GM19468 (cell line): Measurements from ENCODE around the gene TACC2.

Experiments used
- ATAC-seq: cut with Tn5 transposase; IDR thresholded peaks from one replicate; pipeline ENCODE4 v1.9.1; 2021; ENCODE audit warnings: mild to moderate bottlenecking, moderate library complexity, moderate number of reproducible peaks; ENCODE audit not compliant: unreplicated experiment; ENCODE audit errors: extremely low read depth

TACC2 gene

DNA sequence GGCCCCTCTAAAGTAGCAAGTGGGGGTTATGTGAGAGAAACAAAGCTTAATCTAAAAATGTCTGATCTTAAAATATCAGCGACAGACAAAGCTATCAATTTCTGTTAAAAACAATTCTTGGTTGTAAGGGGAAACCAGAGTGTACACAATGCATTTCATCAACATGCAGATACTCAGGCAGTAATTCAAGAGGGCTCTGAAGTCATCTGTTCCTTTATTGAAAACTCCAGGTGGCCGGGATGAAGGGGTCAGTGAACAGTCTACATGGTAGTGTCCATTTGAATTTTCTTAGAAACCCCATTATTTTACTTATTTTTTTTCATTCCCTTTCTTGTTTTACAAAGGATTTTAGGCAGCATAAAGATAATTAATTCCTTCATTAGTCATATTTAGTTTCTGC lies 245.5 kb downstream of the TACC2 start:
- ATAC-seq, result no peak

- no peak for ATAC-seq
Observed at GRCh38 chr10:122236690-122237306, 247.8 kb downstream of the TACC2 start.

GRCh38 chr10:122237331-122237990 lies 248.5 kb downstream of the TACC2 start:
- ATAC-seq, result no peak

GRCh38 chr10:122239578-122240257 lies 250.8 kb downstream of the TACC2 start:
- ATAC-seq, result no peak

GRCh38 chr10:122240401-122240800 lies 251.4 kb downstream of the TACC2 start:
- no peak for ATAC-seq

DNA sequence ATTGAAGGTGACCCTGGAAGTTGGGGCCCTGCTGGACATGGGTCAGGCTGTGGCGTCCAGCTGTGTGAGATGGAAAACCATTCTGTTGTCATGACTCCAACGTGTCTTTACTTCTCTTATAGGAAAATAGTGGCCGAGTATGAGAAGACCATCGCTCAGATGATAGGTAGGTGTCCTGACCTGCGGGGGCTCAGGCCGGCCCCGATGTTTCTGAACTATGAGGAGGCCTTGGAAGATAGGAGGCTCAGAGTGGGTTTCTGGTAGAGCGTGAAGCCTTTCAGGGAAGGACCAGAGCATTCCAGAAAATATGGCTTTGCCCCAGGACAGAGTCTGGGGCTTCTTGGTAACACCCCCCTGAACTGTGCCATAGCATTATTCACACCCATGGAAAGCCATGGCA lies 252.9 kb downstream of the TACC2 start:
- no peak for ATAC-seq

DNA sequence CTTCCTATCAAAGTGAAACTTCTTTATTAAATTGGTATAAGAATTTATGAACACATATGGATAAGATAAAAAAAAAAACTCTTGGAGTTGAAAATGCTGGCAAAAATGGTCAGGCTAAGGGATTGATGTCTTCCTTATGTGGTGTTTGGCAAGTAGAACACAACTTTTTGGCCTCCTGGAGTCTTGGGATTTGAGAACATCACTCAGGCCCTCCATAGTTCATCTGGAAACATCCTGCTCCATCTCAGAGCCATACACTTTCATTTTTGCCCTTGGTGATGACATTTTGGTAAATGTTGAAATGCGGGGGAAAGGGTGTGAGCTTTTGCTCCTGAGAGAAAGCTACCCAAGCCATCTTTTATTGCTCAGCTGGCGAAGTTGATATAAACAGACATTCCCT lies 254.6 kb downstream of the TACC2 start:
- ATAC-seq, result no peak

- ATAC-seq, result no peak
Observed at GRCh38 chr10:122244001-122244975, 255.3 kb downstream of the TACC2 start.

DNA sequence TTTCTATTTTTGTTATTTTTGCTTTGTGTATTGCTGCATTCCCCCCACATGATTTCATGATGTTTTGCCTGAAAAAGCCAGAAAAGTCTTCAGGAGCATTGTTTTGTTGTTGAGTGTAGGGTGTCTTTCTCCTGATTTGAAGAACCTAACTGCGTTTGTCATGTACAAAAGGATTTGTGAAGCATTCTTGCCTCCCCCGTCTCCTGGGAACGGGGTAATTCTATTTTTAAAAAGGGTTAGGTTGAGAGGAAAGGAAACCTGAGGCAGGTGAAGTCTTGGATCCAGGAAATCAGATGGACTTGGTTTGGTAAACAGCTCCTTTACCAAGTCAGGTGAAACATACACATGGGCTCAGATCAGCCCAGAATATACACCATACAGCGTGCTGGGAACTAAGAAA lies 256.2 kb downstream of the TACC2 start:
- ATAC-seq, result no peak

DNA sequence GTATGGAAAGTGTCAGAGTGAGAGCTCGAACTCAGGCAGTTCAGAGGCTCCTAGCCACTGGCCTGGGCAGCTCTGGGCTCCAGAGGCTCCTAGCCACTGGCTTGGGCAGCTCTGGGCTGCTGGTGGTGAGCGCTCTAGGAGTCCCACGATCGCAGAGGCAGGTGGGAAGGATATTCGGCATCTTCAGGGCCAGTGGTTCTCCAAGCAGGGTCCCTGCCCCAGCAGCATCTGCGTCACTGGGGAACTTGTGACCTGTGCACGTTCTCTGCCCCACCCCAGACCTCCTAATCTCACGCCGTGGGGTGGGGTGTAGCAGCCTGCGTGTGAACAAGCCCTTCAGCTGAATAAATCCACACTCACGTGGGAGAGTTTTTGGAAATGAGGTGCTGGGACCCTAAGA lies 256.9 kb downstream of the TACC2 start:
- ATAC-seq, result no peak

DNA sequence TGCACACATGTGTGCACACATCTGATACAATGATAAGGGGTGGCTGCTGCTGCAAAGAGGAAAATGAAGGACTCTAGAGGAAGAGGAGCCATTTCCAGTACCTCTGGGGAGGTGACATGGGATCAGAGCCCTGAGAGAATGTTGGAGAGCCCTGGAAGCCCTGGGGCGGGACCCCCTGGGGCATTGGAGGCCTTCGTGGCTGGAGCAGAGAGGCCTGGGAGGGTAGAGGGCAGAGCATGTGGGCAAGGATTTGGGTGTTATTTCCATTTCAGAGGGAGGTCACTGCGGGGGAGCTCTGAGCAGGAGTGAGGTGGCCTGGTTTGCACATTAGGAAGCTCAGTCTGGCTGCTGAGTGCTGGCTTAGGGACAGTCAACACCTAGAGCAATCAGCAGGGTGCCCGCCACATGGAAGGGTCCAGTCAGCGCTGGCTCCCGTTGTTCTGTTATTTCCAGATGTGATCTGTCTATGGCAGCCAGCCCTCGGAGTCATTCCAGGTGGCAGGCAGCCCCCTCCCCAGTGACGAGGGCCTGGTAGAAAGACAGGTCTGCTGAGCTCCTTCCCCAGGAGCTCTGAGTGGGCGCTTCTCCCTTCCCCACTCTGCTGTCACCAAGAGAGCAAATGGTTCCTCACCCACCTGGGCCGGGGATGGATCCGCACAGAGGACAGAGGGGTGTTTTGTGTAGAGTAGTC lies 258.0 kb downstream of the TACC2 start:
- no peak for ATAC-seq

DNA sequence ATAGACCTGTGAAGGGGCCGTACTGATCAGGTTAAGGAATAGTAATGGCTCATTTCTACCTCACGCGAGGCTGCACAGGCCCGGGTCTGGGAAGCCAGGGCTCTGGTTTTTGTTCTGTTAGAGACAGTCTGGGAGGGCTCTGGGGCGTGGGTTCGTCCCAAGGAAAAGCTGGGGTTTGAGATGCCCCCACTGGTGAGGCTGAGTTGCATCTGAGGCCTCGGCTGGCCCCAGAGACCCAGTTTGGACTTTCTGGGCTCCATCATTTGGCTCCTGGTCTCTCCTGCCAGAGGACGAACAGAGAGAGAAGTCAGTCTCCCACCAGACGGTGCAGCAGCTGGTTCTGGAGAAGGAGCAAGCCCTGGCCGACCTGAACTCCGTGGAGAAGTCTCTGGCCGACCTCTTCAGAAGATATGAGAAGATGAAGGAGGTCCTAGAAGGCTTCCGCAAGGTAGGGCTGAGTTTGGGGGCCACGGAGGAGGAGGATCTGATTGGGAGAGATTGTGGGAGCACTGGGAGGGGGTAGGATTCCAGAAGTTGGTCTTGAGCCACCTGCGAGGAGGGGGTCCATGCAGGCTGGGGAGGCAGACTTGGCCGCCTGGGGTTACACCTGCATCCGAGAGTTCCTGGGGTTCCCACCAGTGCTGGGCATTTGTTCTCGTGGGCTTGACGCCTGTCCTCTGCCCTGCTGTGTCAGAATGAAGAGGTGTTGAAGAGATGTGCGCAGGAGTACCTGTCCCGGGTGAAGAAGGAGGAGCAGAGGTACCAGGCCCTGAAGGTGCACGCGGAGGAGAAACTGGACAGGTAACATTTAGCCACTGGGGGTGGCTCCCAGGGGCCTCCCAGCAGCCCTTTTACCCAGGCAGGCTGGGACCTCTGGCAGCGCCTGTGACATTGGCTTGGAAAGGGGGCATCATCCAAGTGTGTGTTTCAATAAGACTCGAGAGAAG lies 259.7 kb downstream of the TACC2 start:
- ATAC-seq, result no peak

DNA sequence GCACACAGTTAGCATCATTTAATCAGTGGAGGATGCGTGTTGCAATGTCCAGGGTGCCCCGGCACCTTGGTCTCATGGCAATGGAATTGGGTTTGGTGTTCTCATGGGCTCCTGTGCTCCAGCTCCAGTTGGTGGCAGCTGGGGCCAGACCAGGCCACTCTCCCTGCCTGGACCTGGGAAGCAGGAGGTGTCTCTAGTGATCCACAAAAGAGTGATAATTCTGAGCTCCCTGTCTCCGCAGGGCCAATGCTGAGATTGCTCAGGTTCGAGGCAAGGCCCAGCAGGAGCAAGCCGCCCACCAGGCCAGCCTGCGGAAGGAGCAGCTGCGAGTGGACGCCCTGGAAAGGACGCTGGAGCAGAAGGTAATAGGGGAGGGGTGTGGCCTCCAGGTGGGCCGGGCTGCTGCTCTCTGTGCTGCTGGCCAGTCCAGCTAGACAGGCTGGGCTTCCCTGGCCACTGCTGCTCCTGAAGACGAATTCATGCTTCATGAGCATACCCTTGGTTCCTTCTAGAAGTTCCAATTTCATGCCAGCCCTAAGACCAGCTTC lies 260.4 kb downstream of the TACC2 start:
- no peak for ATAC-seq

- no peak for ATAC-seq
Observed at GRCh38 chr10:122249991-122250750, 261.2 kb downstream of the TACC2 start.

- no peak for ATAC-seq
Observed at GRCh38 chr10:122251459-122252255, 262.7 kb downstream of the TACC2 start.

GRCh38 chr10:122252805-122253204 lies 263.8 kb downstream of the TACC2 start:
- no peak for ATAC-seq

DNA sequence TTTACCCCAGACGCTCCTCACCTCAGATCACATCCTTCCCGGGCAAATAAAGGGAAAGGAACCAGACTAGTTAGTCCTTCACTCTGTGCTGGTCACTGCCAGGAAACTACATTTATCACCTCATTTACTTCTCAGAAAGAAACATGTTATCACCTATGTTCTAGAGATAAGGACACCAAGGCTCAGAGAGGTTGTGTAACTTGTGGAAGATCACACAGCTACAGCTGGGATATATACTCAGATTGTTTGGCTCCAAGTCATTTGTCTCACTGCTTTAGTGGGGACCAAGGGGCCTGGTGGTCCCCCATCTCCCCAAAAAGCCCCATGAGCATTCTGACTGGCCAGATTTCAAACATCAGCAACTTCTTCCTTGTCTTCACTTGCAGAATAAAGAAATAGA lies 264.6 kb downstream of the TACC2 start:
- no peak for ATAC-seq
